IMR-90 (cell line): Measurements from ENCODE around the gene BMP8B.
"Not testable (repeated sequence)": the region's sequence is repeated elsewhere in the genome, so short reads cannot be mapped to it uniquely, and the experiment has no call there.

Experiments used
- CTCF ChIP-seq: conservative IDR thresholded peaks from 2 replicates; pipeline ENCODE4 v1.5.1; 2012; ENCODE audit warnings: mild to moderate bottlenecking, low read depth, low read length, improper control_type of control experiment
- POLR2A ChIP-seq: IDR thresholded peaks from 2 replicates; pipeline ENCODE4 v1.6.1; 2012; ENCODE audit warnings: mild to moderate bottlenecking, low read depth, low read length

GRCh38 chr1:39775676-39776399 is 12.8 kb downstream of the BMP8B start:
- not testable (repeated sequence) for TF ChIP-seq CTCF, POLR2A
